ENCODE results near the gene MGA. TPM values are rescaled to one million over a fixed set of nuclear protein-coding genes. Genes with fewer than 3 reads are reported as not detected.
A peak's percentile ranks its signal among the peaks of the same experiment; 100 is the strongest.

The MGA gene
- total RNA-seq, result 10 to 100 TPM; 42.9 to 62.5 TPM

GRCh38 chr15:41660235-41661077 is at the start of gene MGA:
MGA (plus strand) TSS chr15:41660405.
- no peaks in the 10 kb centered on the region for H3K27me3 ChIP-seq (replicated peaks; ENCODE audit: insufficient read depth)
- peak within 1 kb of the TSS; percentile 38 to 50 for H3K4me3 ChIP-seq
- peak; percentile 80 for DNase-seq (ENCODE audit: low spot score)
- TF ChIP-seq POLR2A (IDR thresholded peaks at IDR 0.05) (peak; percentile 33), POLR2AphosphoS5 (IDR thresholded peaks at IDR 0.05) (peak; percentile 74), CTCF (IDR thresholded peaks at IDR 0.05) (peak in 2 of 4 experiments; percentile 16 to 29)
- no peaks in the 10 kb centered on the region for H3K36me3 ChIP-seq
- 2% methylated on average over 62 of the region's 93 CpGs for WGBS
- intact Hi-C loops (cut with DNase I), result loop anchor here (5.0 kb wide), 1 partner anchor 38 kb away; no protein-coding TSS in a partner anchor
- H3K4me1 ChIP-seq (replicated peaks), result no peaks in the 10 kb centered on the region
- H3K27ac ChIP-seq, result peak within 1 kb of the TSS; percentile 75 to 82
- no peaks in the 10 kb centered on the region for H3K9me3 ChIP-seq

GRCh38 chr15:41620536-41621199 is 39.5 kb upstream of the MGA start:
- no peak for TF ChIP-seq POLR2A (IDR thresholded peaks at IDR 0.05)
- no peak for TF ChIP-seq CTCF (IDR thresholded peaks at IDR 0.05)
- H3K4me1 ChIP-seq (replicated peaks), result no peaks in the 10 kb centered on the region
- peak overlapping the region; percentile 66 to 73 for H3K27ac ChIP-seq
- 22% methylated on average over 18 of the region's 18 CpGs for WGBS
- no peaks in the 10 kb centered on the region for H3K36me3 ChIP-seq
- no peak for DNase-seq (ENCODE audit: low spot score)
- intact Hi-C loops (cut with DNase I), result loop anchor here (5.0 kb wide), 1 partner anchor 42 kb away; the partner anchor contains the start of gene MGA
- H3K27me3 ChIP-seq (replicated peaks; ENCODE audit: insufficient read depth), result no peaks in the 10 kb centered on the region
- H3K4me3 ChIP-seq, result peak overlapping the region; percentile 45 to 59
- H3K9me3 ChIP-seq, result no peaks in the 10 kb centered on the region

GRCh38 chr15:41621200-41622193 is 38.7 kb upstream of the MGA start:
- TF ChIP-seq POLR2A (IDR thresholded peaks at IDR 0.05) (no peak), POLR2AphosphoS5 (IDR thresholded peaks at IDR 0.05) (peak; percentile 61)
- WGBS, result under 1% methylated on average over 84 of the region's 104 CpGs
- intact Hi-C loops (cut with DNase I), result loop anchor here (5.0 kb wide), 1 partner anchor 41 kb away; the partner anchor contains the start of gene MGA

GRCh38 chr15:41622901-41623300 is 37.3 kb upstream of the MGA start:
- DNase-seq (ENCODE audit: low spot score), result no peak
- Histone ChIP-seq H3K9me3 (no peaks in the 10 kb centered on the region), H3K27me3 (replicated peaks; ENCODE audit: insufficient read depth) (no peaks in the 10 kb centered on the region), H3K27ac (no peak overlapping the region), H3K4me1 (replicated peaks) (no peaks in the 10 kb centered on the region), H3K36me3 (no peaks in the 10 kb centered on the region), H3K4me3 (no peak overlapping the region)
- intact Hi-C loops (cut with DNase I), result loop anchor here (5.0 kb wide), 1 partner anchor 39 kb away; the partner anchor contains the start of gene MGA
- 76% methylated on average over 4 of the region's 4 CpGs for WGBS
- TF ChIP-seq POLR2AphosphoS5 (IDR thresholded peaks at IDR 0.05), result no peak
- TF ChIP-seq POLR2A (IDR thresholded peaks at IDR 0.05), result no peak
- no peak for TF ChIP-seq CTCF (IDR thresholded peaks at IDR 0.05)

More at GRCh38 chr15:41621200-41622193, 38.7 kb upstream of the MGA start:
- Histone ChIP-seq H3K4me1 (replicated peaks) (no peaks in the 10 kb centered on the region), H3K27me3 (replicated peaks; ENCODE audit: insufficient read depth) (no peaks in the 10 kb centered on the region), H3K4me3 (peak overlapping the region; percentile 45 to 59), H3K27ac (peak overlapping the region; percentile 66 to 73), H3K36me3 (no peaks in the 10 kb centered on the region), H3K9me3 (no peaks in the 10 kb centered on the region)
- DNase-seq (ENCODE audit: low spot score), result peak; percentile 67
